ENCODE measurements around the gene BMP8B.

DNA sequence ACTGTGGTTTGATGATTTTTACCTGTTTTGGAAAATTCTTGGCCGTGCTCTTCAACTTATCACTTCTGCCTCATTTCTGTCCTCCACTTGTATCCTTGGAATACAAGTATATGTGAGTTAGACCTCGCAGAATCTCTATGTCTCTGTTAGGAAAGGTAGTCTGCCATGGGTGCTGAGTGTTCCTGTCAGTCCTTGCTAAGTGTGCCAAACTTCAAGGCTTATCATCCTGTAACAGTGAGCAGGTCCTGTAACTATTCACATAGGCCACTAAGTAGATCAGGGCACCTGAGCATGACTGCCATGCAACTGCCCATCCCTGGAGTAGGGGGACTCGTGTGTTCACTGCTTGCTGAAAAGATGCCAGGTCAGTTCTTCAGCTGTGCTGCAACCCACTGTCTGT lies 24.2 kb upstream of the BMP8B start:
- TF ChIP-seq, protein P1, sequence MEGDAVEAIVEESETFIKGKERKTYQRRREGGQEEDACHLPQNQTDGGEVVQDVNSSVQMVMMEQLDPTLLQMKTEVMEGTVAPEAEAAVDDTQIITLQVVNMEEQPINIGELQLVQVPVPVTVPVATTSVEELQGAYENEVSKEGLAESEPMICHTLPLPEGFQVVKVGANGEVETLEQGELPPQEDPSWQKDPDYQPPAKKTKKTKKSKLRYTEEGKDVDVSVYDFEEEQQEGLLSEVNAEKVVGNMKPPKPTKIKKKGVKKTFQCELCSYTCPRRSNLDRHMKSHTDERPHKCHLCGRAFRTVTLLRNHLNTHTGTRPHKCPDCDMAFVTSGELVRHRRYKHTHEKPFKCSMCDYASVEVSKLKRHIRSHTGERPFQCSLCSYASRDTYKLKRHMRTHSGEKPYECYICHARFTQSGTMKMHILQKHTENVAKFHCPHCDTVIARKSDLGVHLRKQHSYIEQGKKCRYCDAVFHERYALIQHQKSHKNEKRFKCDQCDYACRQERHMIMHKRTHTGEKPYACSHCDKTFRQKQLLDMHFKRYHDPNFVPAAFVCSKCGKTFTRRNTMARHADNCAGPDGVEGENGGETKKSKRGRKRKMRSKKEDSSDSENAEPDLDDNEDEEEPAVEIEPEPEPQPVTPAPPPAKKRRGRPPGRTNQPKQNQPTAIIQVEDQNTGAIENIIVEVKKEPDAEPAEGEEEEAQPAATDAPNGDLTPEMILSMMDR (conservative IDR thresholded peaks at IDR 0.05) = no peak
- no peak for TF ChIP-seq ZFX (IDR thresholded peaks at IDR 0.05)
